PC-3 (cell line): Measurements from ENCODE around the gene PPARD.

ENCODE experiments used
- EZH2 ChIP-seq: fragments of 300-600 bp; sonication (generic); IDR thresholded peaks from one replicate; pipeline ENCODE4 v1.6.1; 2017; ENCODE audit warnings: antibody characterized with exemption, mild to moderate bottlenecking, low read length; ENCODE audit not compliant: unreplicated experiment
- EZH2phosphoT487 ChIP-seq: fragments of 300-600 bp; sonication (generic); IDR thresholded peaks from 2 replicates; pipeline ENCODE4 v1.6.1; 2018; ENCODE audit warnings: mild to moderate bottlenecking, antibody characterized with exemption, low read length, borderline replicate concordance
- TF ChIP-seq, protein P1 (sequence below): fragments of 300-600 bp; sonication (generic); conservative IDR thresholded peaks from 2 replicates; pipeline ENCODE4 v1.5.1; 2017; ENCODE audit warnings: antibody characterized with exemption, low read depth, mild to moderate bottlenecking, low read length

- TF ChIP-seq EZH2 = no peak
- TF ChIP-seq, protein P1, sequence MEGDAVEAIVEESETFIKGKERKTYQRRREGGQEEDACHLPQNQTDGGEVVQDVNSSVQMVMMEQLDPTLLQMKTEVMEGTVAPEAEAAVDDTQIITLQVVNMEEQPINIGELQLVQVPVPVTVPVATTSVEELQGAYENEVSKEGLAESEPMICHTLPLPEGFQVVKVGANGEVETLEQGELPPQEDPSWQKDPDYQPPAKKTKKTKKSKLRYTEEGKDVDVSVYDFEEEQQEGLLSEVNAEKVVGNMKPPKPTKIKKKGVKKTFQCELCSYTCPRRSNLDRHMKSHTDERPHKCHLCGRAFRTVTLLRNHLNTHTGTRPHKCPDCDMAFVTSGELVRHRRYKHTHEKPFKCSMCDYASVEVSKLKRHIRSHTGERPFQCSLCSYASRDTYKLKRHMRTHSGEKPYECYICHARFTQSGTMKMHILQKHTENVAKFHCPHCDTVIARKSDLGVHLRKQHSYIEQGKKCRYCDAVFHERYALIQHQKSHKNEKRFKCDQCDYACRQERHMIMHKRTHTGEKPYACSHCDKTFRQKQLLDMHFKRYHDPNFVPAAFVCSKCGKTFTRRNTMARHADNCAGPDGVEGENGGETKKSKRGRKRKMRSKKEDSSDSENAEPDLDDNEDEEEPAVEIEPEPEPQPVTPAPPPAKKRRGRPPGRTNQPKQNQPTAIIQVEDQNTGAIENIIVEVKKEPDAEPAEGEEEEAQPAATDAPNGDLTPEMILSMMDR = no peak
- TF ChIP-seq EZH2phosphoT487 = no peak
These were observed 46.6 kb upstream of the PPARD start for GRCh38 chr6:35295521-35296315.
